NCI-H460 (cell line): Measurements from ENCODE around the gene CIRBP. TPM values are rescaled to one million over a fixed set of nuclear protein-coding genes. Genes with fewer than 3 reads are reported as not detected.

Source experiments
- DNase-seq: peaks from one replicate; pipeline ENCODE4 v3.0.0-alpha.2; 2016; ENCODE audit warnings: low read depth; ENCODE audit errors: extremely low read depth
- total RNA-seq: library from RNA; depleted of rRNA; stranded (reverse); fragments of >200 nt; shearing (Covaris generic); gene quantifications from 2 replicates; pipeline ENCODE4 v1.2.3, GENCODE V29; 2014

CIRBP gene
- total RNA-seq, 1 experiment from 2014 or later: 148 TPM

DNA sequence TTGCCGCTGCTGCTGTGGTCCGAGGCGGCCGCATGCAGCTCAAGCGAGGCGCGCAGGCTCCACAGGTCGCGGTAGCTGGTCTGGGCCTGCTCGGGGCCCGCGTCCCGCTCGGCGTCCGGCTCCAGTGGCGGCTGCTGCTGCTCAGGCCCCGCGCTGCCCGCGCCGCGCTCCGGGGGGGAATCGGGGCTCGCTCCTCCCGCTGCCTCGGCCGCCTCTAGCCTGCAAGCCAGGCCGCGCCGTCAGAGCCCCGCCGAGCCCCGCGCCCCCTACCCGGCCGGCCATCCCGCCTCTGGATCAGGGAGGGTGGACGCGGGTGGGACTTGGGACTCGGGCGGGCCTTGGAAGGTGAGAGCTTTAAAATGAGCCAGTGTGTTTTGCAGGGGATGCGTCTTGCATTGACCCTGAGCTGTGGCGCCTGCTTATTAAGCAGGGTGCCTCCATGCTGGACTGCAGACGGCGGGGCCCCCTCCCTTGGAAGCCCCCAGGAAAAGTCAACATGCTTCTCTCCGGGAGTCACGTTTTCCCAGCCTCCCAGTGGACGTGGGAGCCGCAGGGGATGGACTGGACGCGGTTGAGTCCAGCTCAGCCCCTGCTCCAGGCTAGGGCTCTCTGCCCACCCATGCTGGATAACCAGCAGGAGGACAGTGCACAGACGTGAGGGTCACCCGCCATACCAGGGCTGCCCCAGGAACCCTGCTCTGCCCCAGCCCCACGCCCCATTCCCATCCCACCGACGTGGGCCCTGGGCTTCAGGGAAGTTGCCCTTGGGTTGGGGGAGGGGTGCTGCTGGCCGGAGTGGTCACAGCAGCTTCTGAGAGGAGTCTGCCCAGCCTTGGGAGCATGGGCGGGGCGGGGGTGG lies 39.0 kb upstream of the CIRBP start:
- DNase-seq: no peak

GRCh38 chr19:1230783-1231489 lies 38.2 kb upstream of the CIRBP start:
- no peak for DNase-seq

DNA sequence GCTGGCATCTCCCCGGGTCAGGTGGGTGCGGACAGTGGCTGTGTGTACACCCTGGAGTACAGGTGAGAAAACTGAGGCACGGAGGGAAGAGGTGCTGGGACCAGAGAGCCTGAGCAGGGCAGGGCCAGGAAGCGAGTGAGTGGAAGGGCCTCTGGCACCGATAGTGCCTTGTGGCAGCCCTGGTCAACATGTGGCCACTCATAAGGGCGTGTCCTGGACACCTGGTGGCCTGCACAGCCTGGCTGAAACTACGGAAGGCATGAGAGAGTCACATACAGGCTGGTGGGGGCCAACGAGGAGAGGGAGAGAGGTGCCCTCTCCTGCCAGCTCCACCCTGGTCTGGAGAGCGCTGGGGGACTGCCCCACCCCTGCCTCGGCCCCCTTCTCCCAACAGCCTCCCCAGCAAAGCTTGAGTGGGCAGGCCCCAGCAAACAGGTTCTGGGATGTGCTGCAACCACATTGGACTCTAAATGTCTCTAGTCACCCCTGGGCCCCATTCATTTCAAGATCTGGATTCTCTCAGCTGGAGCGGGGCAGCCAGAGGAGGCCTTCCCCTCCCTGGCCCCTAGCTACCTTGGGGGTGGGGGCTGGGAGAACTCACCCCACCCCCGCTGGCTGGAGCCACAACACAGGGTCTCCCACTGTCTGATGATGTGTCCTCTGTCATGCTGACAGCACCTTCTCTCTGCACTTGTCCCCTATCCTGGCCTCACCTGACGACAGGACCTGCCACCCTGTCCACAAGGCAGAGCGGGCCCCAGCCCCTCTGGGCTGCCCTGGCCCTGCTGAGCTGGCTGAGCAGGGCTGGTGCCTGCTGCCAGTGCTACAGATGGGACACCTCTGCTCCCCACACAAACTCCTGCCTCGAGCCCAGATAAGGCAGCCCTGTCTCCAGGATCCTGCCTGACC lies 37.1 kb upstream of the CIRBP start:
- no peak for DNase-seq

DNA sequence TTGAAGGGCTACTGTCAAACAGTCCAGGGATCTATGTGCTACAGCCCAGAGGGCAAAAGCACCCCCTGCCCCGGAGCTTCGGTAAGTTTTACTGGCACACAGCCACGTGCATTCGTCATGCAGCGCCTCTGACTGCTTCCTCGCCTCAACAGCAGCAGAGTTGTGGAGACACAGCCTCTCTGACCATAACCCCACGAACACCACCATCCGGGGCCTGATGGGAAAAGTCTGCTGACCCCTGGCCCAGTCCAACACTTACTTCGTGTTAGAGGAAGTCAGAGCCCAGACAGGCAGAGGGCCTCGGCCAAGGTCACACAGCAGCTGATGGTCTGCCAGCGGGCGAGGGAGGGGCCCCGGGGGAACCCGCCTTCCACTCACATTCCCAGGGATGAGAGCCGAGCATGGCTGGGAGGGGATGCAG lies 36.5 kb upstream of the CIRBP start:
- DNase-seq: no peak

- DNase-seq: no peak
These were observed 35.9 kb upstream of the CIRBP start for GRCh38 chr19:1233115-1233667.

DNA sequence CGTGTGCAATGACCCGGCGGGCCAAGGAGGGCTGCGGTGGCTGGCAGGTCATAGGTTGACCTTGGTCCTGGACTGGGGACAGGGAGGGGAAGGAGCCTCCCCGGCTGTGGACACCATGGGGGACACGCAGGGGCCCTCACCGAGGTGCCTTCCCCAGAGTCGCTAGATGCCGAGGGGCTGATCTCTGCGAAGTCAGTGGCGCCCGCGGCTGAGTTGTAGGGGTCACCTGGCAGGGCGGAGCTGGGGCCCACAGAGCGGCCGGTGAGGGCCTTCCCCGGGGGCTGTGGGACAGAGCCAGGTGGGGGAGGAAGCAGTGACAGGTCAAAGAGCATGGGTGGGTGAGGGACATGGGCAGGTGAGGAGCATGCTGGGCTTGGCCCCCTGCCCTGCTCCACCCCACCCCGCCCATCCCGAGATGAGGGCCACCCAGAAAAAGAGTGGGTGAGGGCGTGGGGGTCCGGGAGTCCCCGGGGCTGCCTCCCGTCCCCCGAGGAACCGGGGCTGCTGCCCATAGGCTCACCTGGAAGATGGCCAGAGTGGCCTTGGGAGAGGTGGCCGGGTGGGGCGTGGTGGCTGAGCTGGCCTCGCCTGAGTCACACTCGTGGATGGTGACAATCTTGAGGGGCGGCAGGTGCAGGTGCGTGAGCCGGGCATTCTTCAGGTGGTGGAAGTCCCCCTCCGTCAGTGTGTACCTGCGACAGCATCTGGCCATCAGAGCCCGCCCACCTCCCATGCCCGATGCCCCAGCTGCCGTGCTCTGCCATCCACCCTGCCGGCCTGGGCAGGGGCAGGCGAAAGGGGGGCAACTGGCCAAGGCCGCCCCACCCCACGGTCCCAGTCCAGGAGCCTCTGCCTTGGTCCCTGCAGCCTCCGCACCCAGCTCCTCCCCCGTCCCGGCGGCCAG lies 34.8 kb upstream of the CIRBP start:
- DNase-seq: no peak

- no peak for DNase-seq
These were observed 34.2 kb upstream of the CIRBP start for GRCh38 chr19:1234955-1235380.

DNA sequence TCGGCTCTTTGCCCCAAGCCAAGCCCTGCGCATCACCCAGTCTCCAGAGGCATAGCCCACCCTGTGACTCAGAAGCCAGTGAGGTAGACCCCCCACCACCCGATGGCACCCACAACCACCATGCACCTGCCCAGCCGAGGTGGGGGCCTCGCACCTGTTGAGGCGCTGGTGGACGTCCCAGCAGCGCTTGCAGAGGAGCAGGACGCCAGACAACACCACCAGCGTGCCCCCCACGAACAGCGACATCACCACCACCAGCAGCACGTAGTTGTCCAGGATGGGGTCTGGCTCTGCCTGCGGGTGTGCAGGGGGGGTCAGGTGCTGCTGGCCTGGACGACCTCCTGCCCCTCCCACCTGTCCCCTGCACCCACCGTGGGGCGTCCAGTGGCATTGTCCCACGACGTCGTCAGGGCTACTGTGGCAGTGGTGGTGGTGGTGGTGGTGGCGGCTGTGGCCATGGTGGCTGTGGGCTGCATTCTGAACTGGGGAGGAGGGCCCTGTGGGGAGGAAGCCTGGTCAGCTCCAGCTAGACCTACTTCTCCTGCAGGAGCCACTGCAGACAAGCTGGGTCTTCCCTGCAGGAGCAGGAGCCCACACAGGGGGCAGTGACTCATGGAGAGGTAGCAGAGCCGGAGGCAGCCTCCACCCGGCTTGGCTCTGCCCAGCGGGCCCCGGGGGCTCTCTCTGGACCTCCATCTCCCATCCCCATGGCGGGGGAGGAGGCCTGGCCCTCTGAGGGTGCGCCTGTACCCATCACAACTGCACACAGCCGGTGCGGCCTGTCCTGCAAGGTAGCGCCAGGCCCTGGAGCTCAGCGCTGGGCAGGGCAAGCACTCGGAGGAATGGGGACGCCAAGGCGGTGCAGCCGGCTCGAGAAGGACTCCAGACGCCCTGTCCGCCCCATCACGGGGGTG lies 33.2 kb upstream of the CIRBP start:
- DNase-seq: no peak

DNA sequence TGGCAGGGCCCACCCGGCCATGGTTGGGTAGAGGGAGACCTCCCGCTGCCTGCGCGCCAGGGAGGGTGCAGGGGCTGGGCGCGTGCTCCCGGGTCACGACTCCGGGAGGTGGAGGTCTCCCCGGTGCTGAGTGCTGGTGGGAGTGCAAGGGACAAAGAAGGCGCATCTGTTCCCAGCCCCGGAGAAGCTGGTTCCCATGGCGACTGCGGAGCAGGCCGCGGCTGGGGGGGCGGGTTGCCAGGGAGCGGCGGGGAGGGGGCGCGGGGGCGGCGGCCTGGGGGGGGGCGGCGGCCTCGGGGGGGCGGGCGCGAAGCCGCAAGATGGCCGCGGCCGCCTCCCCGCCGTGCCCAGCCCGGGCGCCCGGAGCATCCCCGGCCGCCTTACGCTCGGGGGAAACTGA lies 32.6 kb upstream of the CIRBP start:
- DNase-seq: no peak

GRCh38 chr19:1237027-1237659 lies 32.0 kb upstream of the CIRBP start:
- DNase-seq: no peak

DNA sequence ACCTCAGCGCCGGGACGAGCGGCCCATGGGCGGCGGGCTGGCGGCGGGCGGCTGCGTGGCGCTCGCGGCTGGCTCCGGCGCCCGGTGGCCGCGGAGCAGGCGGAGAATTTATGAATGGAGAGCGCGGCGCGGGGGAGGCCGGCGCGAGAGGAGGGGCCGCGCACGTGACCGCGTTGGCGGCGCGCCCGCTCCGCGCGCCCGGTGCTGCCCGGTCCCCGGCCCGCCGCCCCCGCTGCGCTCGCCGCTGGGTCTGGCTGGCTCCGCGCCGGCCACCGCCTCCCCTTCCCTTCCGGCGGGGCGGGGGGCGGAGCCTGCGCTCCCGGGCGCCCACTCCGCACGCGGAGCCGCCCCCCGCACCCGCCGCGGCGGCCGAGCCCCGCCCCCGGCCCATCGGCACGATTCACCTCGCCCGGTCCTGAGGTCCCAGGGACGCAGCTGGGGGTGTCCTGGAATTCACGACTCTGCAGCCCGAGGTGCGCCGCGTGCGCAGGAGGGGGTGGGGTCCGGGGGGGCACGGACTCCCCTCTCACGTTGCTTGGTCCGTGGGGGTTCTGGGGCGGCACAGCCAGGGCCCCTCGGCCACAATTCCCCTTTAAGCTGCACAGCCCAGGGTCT lies 31.3 kb upstream of the CIRBP start, which contains the start of gene CBARP:
TSS of gene CBARP (minus strand) at position 252 of the 615 bp plus-strand sequence. CDS start 1,905 bp downstream, outside the sequence.
- no peak for DNase-seq

DNA sequence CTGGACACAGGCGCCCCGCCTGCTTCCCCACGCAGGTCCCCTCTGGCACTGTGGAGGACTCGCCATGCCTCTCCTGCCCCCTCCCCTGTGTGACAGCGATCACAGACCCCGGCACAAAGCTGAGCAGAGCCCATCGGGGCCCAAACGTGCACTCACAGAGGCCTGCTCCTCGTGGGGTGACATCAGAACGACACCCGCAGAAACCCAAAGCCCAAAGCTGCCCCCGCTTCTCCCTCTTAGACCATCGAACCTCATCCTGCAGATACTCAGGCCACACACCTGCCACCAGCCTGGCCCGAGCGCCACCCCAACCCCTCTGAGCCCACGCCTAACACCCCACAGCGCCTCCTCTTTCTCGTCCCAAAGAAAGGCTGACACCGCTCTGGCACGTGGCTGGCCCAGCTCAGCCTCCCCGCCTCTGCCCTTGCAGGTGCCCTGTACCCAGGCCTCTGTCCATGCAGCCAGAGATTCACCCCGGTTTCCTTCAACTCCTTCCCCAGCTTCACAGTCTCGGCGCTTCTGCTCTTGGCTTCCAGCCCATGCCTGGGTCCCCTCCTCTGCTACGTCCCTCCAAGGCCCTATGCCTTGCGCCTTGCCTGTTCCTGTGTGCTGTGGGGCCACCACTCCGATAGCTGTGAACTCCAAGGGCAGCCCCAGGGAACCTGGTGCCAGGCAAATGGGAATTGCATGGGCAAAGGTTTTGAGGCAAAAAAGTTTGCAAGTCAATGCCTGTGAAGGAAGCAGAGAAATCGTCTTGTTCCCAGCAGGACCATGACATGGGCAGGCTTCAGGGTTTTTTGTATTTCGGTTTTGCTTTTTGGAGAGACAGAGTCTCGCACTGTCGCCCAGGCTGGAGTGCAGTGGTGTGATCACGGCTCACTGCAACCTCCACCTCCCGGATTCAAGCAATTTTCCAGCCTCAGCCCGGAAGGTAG lies 30.5 kb upstream of the CIRBP start:
- no peak for DNase-seq

DNA sequence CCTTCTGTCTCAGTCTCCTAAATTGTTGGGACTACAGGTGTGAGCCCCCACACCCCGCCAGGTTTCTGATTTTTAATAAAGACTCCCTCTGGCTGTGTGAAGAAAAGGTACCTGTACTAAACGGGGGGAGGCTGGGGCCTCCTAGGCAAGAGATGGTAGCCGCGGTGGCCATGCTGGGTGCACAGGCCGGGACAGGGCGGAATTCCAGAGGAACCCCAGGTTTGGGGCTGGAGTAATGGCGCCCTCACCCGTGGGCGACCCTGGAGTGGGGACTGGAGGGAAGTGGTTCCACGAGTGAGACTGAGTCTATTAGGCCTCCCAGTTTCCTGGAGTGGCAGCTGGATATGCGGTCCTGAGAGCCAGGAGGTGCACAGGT lies 29.7 kb upstream of the CIRBP start:
- no peak for DNase-seq

DNA sequence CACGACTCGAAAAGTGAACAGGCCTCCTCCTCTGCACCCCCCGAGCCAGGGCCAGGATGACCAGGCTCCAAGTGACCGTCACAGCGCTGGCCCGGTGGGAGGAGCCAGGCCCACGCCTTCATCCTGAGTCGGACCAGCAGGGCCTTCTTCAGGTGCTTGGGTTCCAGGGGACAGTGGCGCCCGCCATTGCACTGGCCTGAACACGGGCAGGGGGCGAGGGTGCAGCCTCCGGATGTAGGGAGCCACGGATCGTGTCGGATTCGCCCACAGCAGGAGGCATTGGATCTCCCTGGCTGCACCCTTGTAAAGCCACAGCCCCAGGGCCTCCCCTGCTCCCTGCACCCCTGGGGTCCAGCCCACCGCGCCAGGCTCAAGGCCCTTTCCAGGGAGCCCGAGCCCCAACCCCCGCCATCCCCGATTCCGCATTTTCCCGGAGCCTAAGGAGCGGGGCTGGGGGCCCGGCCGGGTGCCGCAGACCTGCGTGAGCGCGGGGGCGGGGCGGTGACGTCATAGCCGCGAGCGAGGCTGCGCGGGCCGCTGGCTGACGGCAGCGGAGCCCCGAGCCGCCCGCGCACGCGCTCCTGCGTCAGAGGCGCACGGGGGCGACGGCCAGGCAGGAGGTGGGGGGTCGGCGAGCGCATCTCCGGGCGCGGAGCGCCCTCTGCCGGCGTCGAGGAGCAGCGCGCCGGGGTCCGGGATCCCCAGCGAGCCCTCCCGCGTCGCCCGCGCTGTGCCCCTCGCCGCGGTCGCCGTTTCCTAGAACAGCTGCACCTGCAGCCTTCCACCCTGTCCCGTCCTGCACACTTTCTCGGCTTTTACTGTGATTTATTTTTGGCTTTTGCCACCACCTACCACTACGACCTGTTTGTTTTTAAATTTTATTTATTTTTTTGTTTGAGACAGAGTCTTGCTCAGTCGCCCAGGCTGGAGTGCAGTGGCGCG lies 29.1 kb upstream of the CIRBP start:
- peak; percentile 81 for DNase-seq

DNA sequence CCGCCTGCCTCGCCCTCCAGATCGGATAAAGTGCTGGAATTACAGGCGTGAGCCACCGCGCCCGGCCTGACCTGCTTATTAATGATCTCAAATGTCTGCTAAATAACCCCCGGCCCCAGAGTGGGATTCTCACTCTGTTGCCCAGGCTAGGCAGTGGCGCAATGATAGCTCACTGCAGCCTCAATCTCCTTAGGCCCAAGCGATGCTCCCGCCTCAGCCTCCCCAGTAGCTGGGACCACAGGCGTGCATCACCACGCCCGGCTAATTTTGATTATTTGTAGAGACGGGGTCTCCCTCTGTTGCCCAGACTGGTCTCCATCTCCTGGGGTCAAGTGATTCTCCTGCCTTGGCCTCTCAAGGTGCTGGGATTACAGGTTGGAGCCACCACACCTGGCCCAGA lies 28.2 kb upstream of the CIRBP start:
- DNase-seq: no peak
